Glutamatergic neuron (in vitro differentiated cells): ENCODE data around the gene ZNF23. TPM values are rescaled to one million over a fixed set of nuclear protein-coding genes. Genes with fewer than 3 reads are reported as not detected.

Experiments
- DNase-seq: peaks from one replicate; pipeline ENCODE4 v3.0.0; 2022
- H3K27ac Mint-ChIP-seq: one replicate; pipeline ENCODE4 v1.8.0; 2020; ENCODE audit warnings: mild to moderate bottlenecking, mixed read lengths, inconsistent platforms; ENCODE audit not compliant: unreplicated experiment
- H3K27me3 Mint-ChIP-seq: one replicate; pipeline ENCODE4 v1.8.0; 2020; ENCODE audit warnings: mild to moderate bottlenecking, moderate library complexity, mixed read lengths, inconsistent platforms; ENCODE audit not compliant: unreplicated experiment
- H3K36me3 Mint-ChIP-seq: one replicate; pipeline ENCODE4 v1.8.0; 2020; ENCODE audit warnings: mild to moderate bottlenecking, mixed read lengths, inconsistent platforms; ENCODE audit not compliant: unreplicated experiment
- H3K4me1 Mint-ChIP-seq: one replicate; pipeline ENCODE4 v1.8.0; 2020; ENCODE audit warnings: mild to moderate bottlenecking, low read depth, mixed read lengths, inconsistent platforms; ENCODE audit not compliant: unreplicated experiment
- H3K4me3 Mint-ChIP-seq: one replicate; pipeline ENCODE4 v1.8.0; 2020; ENCODE audit warnings: mild to moderate bottlenecking, mixed read lengths, inconsistent platforms; ENCODE audit not compliant: unreplicated experiment
- H3K9me3 Mint-ChIP-seq: one replicate; pipeline ENCODE4 v1.8.0; 2020; ENCODE audit warnings: mild to moderate bottlenecking, moderate library complexity, mixed read lengths, inconsistent platforms; ENCODE audit not compliant: unreplicated experiment
- CTCF ChIP-seq: fragments of 200-600 bp; sonication (generic); IDR thresholded peaks from one replicate; pipeline ENCODE4 v1.5.0; 2021; ENCODE audit not compliant: partially characterized antibody, unreplicated experiment
- total RNA-seq: library from RNA; stranded (reverse); fragmentation: NEBNext Ultra II Directional; extraction: Animal tissue kit (Norgen Biotek cat#: 25700); gene quantifications from one replicate; pipeline ENCODE4 v1.2.1, GENCODE V29; 2021; ENCODE audit not compliant: unreplicated experiment

ZNF23 gene
- total RNA-seq, 1 donor from 2014 or later: 17.3 TPM

DNA sequence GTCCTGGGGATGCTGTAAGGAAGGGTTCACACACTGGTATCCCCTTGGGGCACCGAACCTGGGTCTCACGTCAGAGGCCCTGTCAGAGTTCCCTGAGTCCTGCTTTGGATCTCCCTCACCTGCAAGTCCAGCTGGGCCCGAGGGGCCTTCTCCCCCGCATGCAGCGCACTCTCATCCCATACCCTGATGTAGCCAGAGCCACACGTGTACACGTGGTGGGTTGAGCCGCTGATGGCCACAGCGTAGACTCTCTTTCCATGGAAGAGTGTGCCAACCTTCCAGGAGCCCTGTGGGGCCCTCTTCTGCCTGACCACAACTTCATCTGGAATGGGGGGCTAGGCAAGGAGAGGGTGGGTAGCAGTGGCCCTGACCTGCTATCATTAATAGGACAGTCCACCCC, 30.1 kb downstream of the ZNF23 start:
- no peak for TF ChIP-seq CTCF
- Mint-ChIP-seq H3K27me3 (peaks cover 4% of the 10 kb centered on the region), H3K4me1 (no peaks in the 10 kb centered on the region), H3K9me3 (peaks cover 7% of the 10 kb centered on the region), H3K36me3 (no peaks in the 10 kb centered on the region), H3K4me3 (no peak overlapping the region), H3K27ac (no peak overlapping the region)
- DNase-seq: no peak

- Mint-ChIP-seq H3K36me3 (no peaks in the 10 kb centered on the region), H3K4me3 (no peak overlapping the region), H3K27me3 (peaks cover 11% of the 10 kb centered on the region), H3K4me1 (peaks cover 2% of the 10 kb centered on the region), H3K27ac (no peak overlapping the region), H3K9me3 (peaks cover 14% of the 10 kb centered on the region)
- DNase-seq: no peak
- no peak for TF ChIP-seq CTCF
Observed at GRCh38 chr16:71431176-71431575, 30.9 kb downstream of the ZNF23 start.

DNA sequence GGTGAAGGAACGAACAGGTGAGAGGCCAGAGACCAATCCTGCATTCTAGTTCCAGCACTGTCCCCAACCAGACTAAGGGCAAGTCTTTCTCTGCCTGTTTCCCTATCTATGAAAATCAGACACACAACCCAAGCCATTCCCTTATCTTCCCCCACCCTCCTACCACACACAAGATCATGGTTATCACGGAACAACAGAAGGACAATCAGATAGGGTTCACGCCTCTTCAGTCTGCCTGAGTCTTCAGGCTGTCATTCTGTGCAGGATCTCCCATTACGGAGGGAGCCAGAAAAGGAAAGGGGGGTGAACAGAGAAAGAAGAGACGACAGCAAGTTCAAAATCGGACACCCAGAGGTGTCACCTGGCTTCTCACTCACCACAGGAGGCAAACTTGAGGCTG, 31.3 kb downstream of the ZNF23 start:
- H3K9me3 Mint-ChIP-seq: peaks cover 15% of the 10 kb centered on the region
- no peak overlapping the region for H3K4me3 Mint-ChIP-seq
- TF ChIP-seq CTCF: no peak
- H3K4me1 Mint-ChIP-seq: peaks cover 2% of the 10 kb centered on the region
- no peaks in the 10 kb centered on the region for H3K36me3 Mint-ChIP-seq
- no peak for DNase-seq
- H3K27ac Mint-ChIP-seq: no peak overlapping the region
- peaks cover 15% of the 10 kb centered on the region for H3K27me3 Mint-ChIP-seq

- H3K27ac Mint-ChIP-seq: no peak overlapping the region
- peaks cover 21% of the 10 kb centered on the region for H3K9me3 Mint-ChIP-seq
- no peaks in the 10 kb centered on the region for H3K36me3 Mint-ChIP-seq
- H3K4me3 Mint-ChIP-seq: no peak overlapping the region
- peaks cover 2% of the 10 kb centered on the region for H3K4me1 Mint-ChIP-seq
- DNase-seq: no peak
- TF ChIP-seq CTCF: no peak
- H3K27me3 Mint-ChIP-seq: peaks cover 19% of the 10 kb centered on the region
Observed at GRCh38 chr16:71429581-71429980, 32.5 kb downstream of the ZNF23 start.

- Mint-ChIP-seq H3K9me3 (peaks cover 21% of the 10 kb centered on the region), H3K27ac (no peak overlapping the region), H3K4me3 (no peak overlapping the region), H3K36me3 (no peaks in the 10 kb centered on the region), H3K27me3 (peaks cover 24% of the 10 kb centered on the region), H3K4me1 (peaks cover 2% of the 10 kb centered on the region)
- no peak for TF ChIP-seq CTCF
- no peak for DNase-seq
Observed at GRCh38 chr16:71428883-71429282, 33.2 kb downstream of the ZNF23 start.
